ENCODE data around the gene TMEM30A. TPM values are rescaled to one million over a fixed set of nuclear protein-coding genes. Genes with fewer than 3 reads are reported as not detected.

The TMEM30A gene
- total and polyA plus RNA-seq, 4 donors, result 33.3 to 71.0 (median 45.4) TPM

DNA sequence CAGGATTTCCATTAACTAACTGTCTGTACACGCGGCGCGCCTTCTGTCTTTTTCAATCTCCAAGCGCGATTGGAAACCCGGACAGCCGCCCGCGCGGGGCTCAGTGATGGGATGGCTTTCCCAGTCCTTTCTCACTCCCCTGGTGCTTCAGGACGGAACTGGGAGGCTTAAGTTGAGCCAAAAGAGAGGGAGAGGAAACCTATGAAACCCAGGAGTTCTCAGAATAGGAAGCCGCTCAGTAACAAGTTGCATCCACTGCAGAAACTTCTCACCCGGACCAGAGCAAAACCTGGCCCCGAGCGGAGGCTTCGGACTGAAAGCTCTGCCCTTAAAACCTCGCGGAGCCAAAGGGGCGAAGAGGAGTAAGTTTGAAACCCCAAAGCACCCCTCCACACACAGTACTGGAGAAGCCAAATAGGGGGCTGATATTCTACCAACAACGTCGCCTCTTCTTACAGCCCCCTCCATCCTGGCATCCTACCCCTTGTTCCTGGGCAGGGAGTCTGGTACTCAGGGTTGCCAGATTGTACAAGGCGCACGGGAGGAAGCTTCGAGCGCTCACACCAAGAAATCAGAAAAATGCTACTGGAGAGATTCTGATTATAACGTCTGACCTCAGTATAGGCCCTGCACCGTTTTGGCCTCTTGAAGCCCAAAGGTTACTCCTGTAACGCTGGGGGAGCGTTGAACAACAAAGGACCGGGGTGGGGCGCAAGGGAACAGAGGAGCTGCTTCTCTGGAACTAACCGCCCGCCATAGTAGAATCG is 77.8 kb downstream of the TMEM30A start (continued):
- no peak for TF ChIP-seq RXRA (IDR thresholded peaks at IDR 0.05)
- no peak for TF ChIP-seq EGR1 (IDR thresholded peaks at IDR 0.05; ENCODE audit: low read depth in 2 of 2)
- TF ChIP-seq FOXA1 (IDR thresholded peaks at IDR 0.05), result no peak
- no peak for TF ChIP-seq HNF4A (conservative IDR thresholded peaks at IDR 0.05)

DNA sequence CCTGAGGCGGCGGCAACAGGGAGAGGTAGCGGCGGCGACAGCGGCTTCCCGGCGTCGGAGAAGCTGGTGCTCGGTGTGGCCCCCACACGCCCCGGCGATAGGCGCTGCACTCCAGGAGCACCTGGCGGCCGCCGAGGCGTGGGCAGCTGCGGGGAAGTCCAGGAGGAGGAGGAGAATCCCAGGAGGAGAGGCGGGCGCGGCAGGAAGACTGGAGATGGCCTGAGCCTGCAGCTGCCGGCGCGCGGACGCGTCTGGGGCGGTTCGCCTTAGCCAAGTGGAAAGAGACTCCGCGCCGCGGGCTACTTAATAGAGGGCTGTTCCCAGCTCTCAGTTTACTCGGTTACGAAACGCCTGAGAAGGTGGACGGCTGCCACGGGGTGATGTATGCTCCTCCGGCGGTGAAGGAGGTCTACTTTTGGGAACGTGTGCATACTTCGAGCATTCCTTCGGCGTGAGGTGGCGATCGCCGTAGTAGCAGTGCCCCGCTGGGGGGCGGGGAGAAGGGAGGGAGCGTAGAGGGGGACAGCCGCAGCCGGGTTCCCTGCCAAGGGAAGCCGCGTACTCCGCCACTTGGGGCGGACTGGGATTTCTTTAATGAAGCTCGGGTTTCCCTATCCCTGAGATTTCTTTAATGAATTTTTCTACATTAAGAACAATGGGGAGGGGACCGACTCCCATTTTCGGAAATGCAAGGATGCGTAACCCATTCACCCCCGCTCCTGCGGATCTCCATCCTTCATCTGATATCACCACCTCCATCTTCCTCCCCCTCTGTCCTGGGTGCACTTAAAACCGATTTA is 78.6 kb downstream of the TMEM30A start, which contains the start of gene COL12A1:
Gene COL12A1, minus strand, starts transcription at position 278 of the 800 bp plus-strand sequence. CDS start 3,261 bp downstream, outside the sequence.
- Histone ChIP-seq H3K4me1 (ENCODE audit: control insufficient read depth in 4 of 4, insufficient read depth in 4 of 4, low read length in 3 of 4) (peaks cover 18 to 49% (median 30%) of the 10 kb centered on the region in 4 donors), H3K27me3 (ENCODE audit: control insufficient read depth in 4 of 4, insufficient read depth in 4 of 4, low read length in 3 of 4) (peaks cover 0 to 26% (median 11%) of the 10 kb centered on the region in 4 donors), H3K4me3 (ENCODE audit: low read depth in 1 of 3, low read length in 3 of 3) (peak within 1 kb of the TSS; percentile 23 to 49 (median 24)), H3K27ac (ENCODE audit: low read depth in 1 of 2, low read length in 2 of 2) (peak within 1 kb of the TSS; percentile 20 to 43), H3K9ac (ENCODE audit: low read depth in 1 of 2, low read length in 2 of 2) (no peak within 1 kb of the TSS), H3K9me3 (ENCODE audit: control insufficient read depth in 4 of 4, low read length in 3 of 4) (no peaks in the 10 kb centered on the region), H3K36me3 (ENCODE audit: control insufficient read depth in 4 of 4, insufficient read depth in 3 of 4, low read depth in 1 of 4, low read length in 3 of 4) (no peaks in the 10 kb centered on the region)
- WGBS, result 3% methylated on average over 64 of the region's 64 CpGs
- DNase-seq (ENCODE audit: low spot score), result no peak
- TF ChIP-seq FOXA2 (IDR thresholded peaks at IDR 0.05) (no peak), NR2F2 (IDR thresholded peaks at IDR 0.05) (no peak), RAD21 (IDR thresholded peaks at IDR 0.05) (no peak)

GRCh38 chr6:75204959-75205775 is 79.4 kb downstream of the TMEM30A start:
- 2% methylated on average over 47 of the region's 47 CpGs for WGBS
- H3K27ac ChIP-seq (ENCODE audit: low read depth in 1 of 2, low read length in 2 of 2), result peak overlapping the region; percentile 20 to 43
- H3K9me3 ChIP-seq (ENCODE audit: control insufficient read depth in 4 of 4, low read length in 3 of 4), result no peaks in the 10 kb centered on the region
- peak overlapping the region; percentile 1 to 49 (median 24) for H3K4me3 ChIP-seq (ENCODE audit: low read depth in 1 of 3, low read length in 3 of 3)
- no peak overlapping the region for H3K9ac ChIP-seq (ENCODE audit: low read depth in 1 of 2, low read length in 2 of 2)
- H3K36me3 ChIP-seq (ENCODE audit: control insufficient read depth in 4 of 4, insufficient read depth in 3 of 4, low read depth in 1 of 4, low read length in 3 of 4), result no peaks in the 10 kb centered on the region
- H3K4me1 ChIP-seq (ENCODE audit: control insufficient read depth in 4 of 4, insufficient read depth in 4 of 4, low read length in 3 of 4), result peaks cover 18 to 49% (median 30%) of the 10 kb centered on the region in 4 donors
- TF ChIP-seq NR2F2 (IDR thresholded peaks at IDR 0.05), result no peak
- TF ChIP-seq EGR1 (IDR thresholded peaks at IDR 0.05; ENCODE audit: low read depth in 2 of 2), result no peak
- H3K27me3 ChIP-seq (ENCODE audit: control insufficient read depth in 4 of 4, insufficient read depth in 4 of 4, low read length in 3 of 4), result peaks cover 0 to 26% (median 11%) of the 10 kb centered on the region in 4 donors
- DNase-seq (ENCODE audit: low spot score), result no peak

GRCh38 chr6:75204217-75204958 is 80.2 kb downstream of the TMEM30A start:
- Histone ChIP-seq H3K9me3 (ENCODE audit: control insufficient read depth in 4 of 4, low read length in 3 of 4) (no peaks in the 10 kb centered on the region), H3K4me3 (ENCODE audit: low read depth in 1 of 3, low read length in 3 of 3) (peak overlapping the region in 1 of 3 donors; percentile 49), H3K4me1 (ENCODE audit: control insufficient read depth in 4 of 4, insufficient read depth in 4 of 4, low read length in 3 of 4) (peaks cover 18 to 49% (median 30%) of the 10 kb centered on the region in 4 donors), H3K36me3 (ENCODE audit: control insufficient read depth in 4 of 4, insufficient read depth in 3 of 4, low read depth in 1 of 4, low read length in 3 of 4) (no peaks in the 10 kb centered on the region), H3K27ac (ENCODE audit: low read depth in 1 of 2, low read length in 2 of 2) (peak overlapping the region; percentile 3 to 15), H3K9ac (ENCODE audit: low read depth in 1 of 2, low read length in 2 of 2) (no peak overlapping the region), H3K27me3 (ENCODE audit: control insufficient read depth in 4 of 4, insufficient read depth in 4 of 4, low read length in 3 of 4) (peaks cover 0 to 29% (median 11%) of the 10 kb centered on the region in 4 donors)
- TF ChIP-seq RAD21 (IDR thresholded peaks at IDR 0.05), result peak; percentile 90
- TF ChIP-seq JUND (IDR thresholded peaks at IDR 0.05), result peak; percentile 58 to 76
- no peak for TF ChIP-seq EGR1 (IDR thresholded peaks at IDR 0.05; ENCODE audit: low read depth in 2 of 2)
- no peak for TF ChIP-seq HNF4G (IDR thresholded peaks at IDR 0.05)
- no peak for TF ChIP-seq GABPA (IDR thresholded peaks at IDR 0.05 in 1 of 2, conservative IDR thresholded peaks at IDR 0.05 in 1 of 2)
- peak; percentile 66 for TF ChIP-seq CTCF (IDR thresholded peaks at IDR 0.05; ENCODE audit: low read depth, low read length, missing input control)
- no peak for TF ChIP-seq TAF1 (conservative IDR thresholded peaks at IDR 0.05)
- TF ChIP-seq, protein P1, sequence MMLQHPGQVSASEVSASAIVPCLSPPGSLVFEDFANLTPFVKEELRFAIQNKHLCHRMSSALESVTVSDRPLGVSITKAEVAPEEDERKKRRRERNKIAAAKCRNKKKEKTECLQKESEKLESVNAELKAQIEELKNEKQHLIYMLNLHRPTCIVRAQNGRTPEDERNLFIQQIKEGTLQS (IDR thresholded peaks at IDR 0.05), result no peak
- WGBS, result 4% methylated on average over 35 of the region's 35 CpGs
- peak; percentile 43 for DNase-seq (ENCODE audit: low spot score)

All from liver (tissue), 9 donors.